WTC11 (cell line): Measurements from ENCODE around the gene UBAC2. TPM values are rescaled to one million over a fixed set of nuclear protein-coding genes. Genes with fewer than 3 reads are reported as not detected.

Experiments used
- ATAC-seq: fragments of 200-7000 bp; cut with Tn5 transposase; 2 replicates; pipeline ENCODE4 v1.10.0; 2021; ENCODE audit warnings: mild to moderate bottlenecking, moderate library complexity
- CTCF ChIA-PET: fragments of 300-600 bp; sonication (Branson Sonifier 250); formaldehyde crosslinking; loops from one replicate; lab custom pipeline; 2021; ENCODE audit warnings: antibody characterized with exemption; lab: Charles Lee
- POLR2A ChIA-PET: fragments of 350-600 bp; sonication (Branson Sonifier 250); formaldehyde crosslinking; loops from one replicate; lab custom pipeline; 2021; ENCODE audit warnings: antibody characterized with exemption; lab: Charles Lee
- DNase-seq: peaks from one replicate; pipeline ENCODE4 v3.0.0; 2021; ENCODE audit warnings: low spot score
- H3K27ac Mint-ChIP-seq: 2 replicates; pipeline ENCODE4 v1.8.0; 2021; ENCODE audit warnings: mixed read lengths
- H3K27me3 Mint-ChIP-seq: 2 replicates; pipeline ENCODE4 v1.8.0; 2021; ENCODE audit warnings: low read depth, mild to moderate bottlenecking, moderate library complexity, mixed read lengths
- H3K36me3 Mint-ChIP-seq: 2 replicates; pipeline ENCODE4 v1.8.0; 2021; ENCODE audit warnings: mixed read lengths
- H3K4me1 Mint-ChIP-seq: 2 replicates; pipeline ENCODE4 v1.8.0; 2022; ENCODE audit warnings: mixed read lengths
- H3K4me3 Mint-ChIP-seq: 2 replicates; pipeline ENCODE4 v1.8.0; 2021; ENCODE audit warnings: mild to moderate bottlenecking, moderate library complexity, mixed read lengths
- H3K9me3 Mint-ChIP-seq: 2 replicates; pipeline ENCODE4 v1.8.0; 2021; ENCODE audit warnings: mixed read lengths
- CBFB ChIP-seq: sonication (generic); formaldehyde crosslinking; IDR thresholded peaks from 2 replicates; pipeline ENCODE4 v1.8.1; 2022; ENCODE audit warnings: mild to moderate bottlenecking, low read depth, missing genetic modification reagents
- E2F1 ChIP-seq: sonication (generic); formaldehyde crosslinking; IDR thresholded peaks from 2 replicates; pipeline ENCODE4 v1.8.0; 2022; ENCODE audit warnings: mild to moderate bottlenecking, missing genetic modification reagents
- FOXP1 ChIP-seq: sonication (generic); formaldehyde crosslinking; IDR thresholded peaks from 2 replicates; pipeline ENCODE4 v1.8.0; 2022; ENCODE audit warnings: missing genetic modification reagents, mild to moderate bottlenecking, moderate library complexity, borderline replicate concordance
- GRHL2 ChIP-seq: fragments of 250-450 bp; sonication (Bioruptor Pico); IDR thresholded peaks from 2 replicates; pipeline ENCODE4 v1.8.0; 2022; ENCODE audit warnings: mild to moderate bottlenecking, moderate library complexity; ENCODE audit not compliant: insufficient replicate concordance, severe bottlenecking
- HMGA2 ChIP-seq: fragments of 250-450 bp; sonication (Bioruptor Pico); IDR thresholded peaks from 2 replicates; pipeline ENCODE4 v1.4.0; 2021; ENCODE audit warnings: mild to moderate bottlenecking, moderate library complexity
- HMGXB4 ChIP-seq: sonication (generic); formaldehyde crosslinking; IDR thresholded peaks from 2 replicates; pipeline ENCODE4 v1.8.1; 2023; ENCODE audit warnings: mild to moderate bottlenecking, moderate library complexity, missing genetic modification reagents
- KAT7 ChIP-seq: sonication (generic); formaldehyde crosslinking; IDR thresholded peaks from 2 replicates; pipeline ENCODE4 v1.8.1; 2023; ENCODE audit warnings: missing genetic modification reagents, mild to moderate bottlenecking, borderline replicate concordance
- NR1H2 ChIP-seq: sonication (generic); formaldehyde crosslinking; IDR thresholded peaks from 2 replicates; pipeline ENCODE4 v1.9.0; 2021; ENCODE audit warnings: mild to moderate bottlenecking, moderate library complexity, missing genetic modification reagents
- OVOL2 ChIP-seq: fragments of 250-450 bp; sonication (Bioruptor Pico); IDR thresholded peaks from 2 replicates; pipeline ENCODE4 v1.9.0; 2021; ENCODE audit warnings: mild to moderate bottlenecking, borderline replicate concordance
- PRRX2 ChIP-seq: fragments of 250-450 bp; sonication (Bioruptor Pico); IDR thresholded peaks from 2 replicates; pipeline ENCODE4 v1.8.0; 2021; ENCODE audit warnings: mild to moderate bottlenecking
- ZBTB43 ChIP-seq: sonication (generic); formaldehyde crosslinking; IDR thresholded peaks from 2 replicates; pipeline ENCODE4 v1.8.1; 2023; ENCODE audit warnings: mild to moderate bottlenecking, missing genetic modification reagents
- ZNF219 ChIP-seq: sonication (generic); formaldehyde crosslinking; IDR thresholded peaks from 2 replicates; pipeline ENCODE4 v1.8.0; 2023; ENCODE audit warnings: missing genetic modification reagents, mild to moderate bottlenecking, borderline replicate concordance
- ZNF232 ChIP-seq: sonication (generic); formaldehyde crosslinking; IDR thresholded peaks from 2 replicates; pipeline ENCODE4 v1.8.0; 2022; ENCODE audit warnings: mild to moderate bottlenecking, missing genetic modification reagents
- ZNF281 ChIP-seq: sonication (generic); formaldehyde crosslinking; IDR thresholded peaks from 2 replicates; pipeline ENCODE4 v1.8.0; 2023; ENCODE audit warnings: mild to moderate bottlenecking, missing genetic modification reagents
- ZNF512 ChIP-seq: sonication (generic); formaldehyde crosslinking; IDR thresholded peaks from 2 replicates; pipeline ENCODE4 v1.8.1; 2022; ENCODE audit warnings: missing genetic modification reagents, borderline replicate concordance
- total RNA-seq: library from RNA; stranded (reverse); gene quantifications from 3 replicates; pipeline ENCODE4 v1.2.3, GENCODE V29; 2021
- TF ChIP-seq, protein P1 (sequence below): fragments of 250-450 bp; sonication (Bioruptor Pico); IDR thresholded peaks from 2 replicates; pipeline ENCODE4 v1.9.0; 2021; ENCODE audit warnings: mild to moderate bottlenecking

Gene UBAC2
- total RNA-seq, 1 experiment from 2014 or later = 64.7 TPM

- H3K9me3 Mint-ChIP-seq = no peaks in the 10 kb centered on the region
- ChIA-PET POLR2A (no interaction called here), CTCF (no interaction called here)
- ATAC-seq (no peak), DNase-seq (no peak)
- H3K27ac Mint-ChIP-seq = no peak overlapping the region
- peaks cover 16% of the 10 kb centered on the region; the same call in 1 of the 2 replicates for H3K36me3 Mint-ChIP-seq
- H3K4me1 Mint-ChIP-seq = no peaks in the 10 kb centered on the region
- TF ChIP-seq GRHL2 (CRISPR knock-in tag) (no peak), HMGA2 (CRISPR knock-in tag) (no peak), HMGXB4 (CRISPR knock-in tag) (no peak), NR1H2 (no peak), OVOL2 (CRISPR knock-in tag) (no peak), ZNF232 (CRISPR knock-in tag) (no peak), E2F1 (CRISPR knock-in tag) (no peak), ZNF281 (CRISPR knock-in tag) (no peak), ZNF219 (CRISPR knock-in tag) (no peak)
- TF ChIP-seq, protein P1, sequence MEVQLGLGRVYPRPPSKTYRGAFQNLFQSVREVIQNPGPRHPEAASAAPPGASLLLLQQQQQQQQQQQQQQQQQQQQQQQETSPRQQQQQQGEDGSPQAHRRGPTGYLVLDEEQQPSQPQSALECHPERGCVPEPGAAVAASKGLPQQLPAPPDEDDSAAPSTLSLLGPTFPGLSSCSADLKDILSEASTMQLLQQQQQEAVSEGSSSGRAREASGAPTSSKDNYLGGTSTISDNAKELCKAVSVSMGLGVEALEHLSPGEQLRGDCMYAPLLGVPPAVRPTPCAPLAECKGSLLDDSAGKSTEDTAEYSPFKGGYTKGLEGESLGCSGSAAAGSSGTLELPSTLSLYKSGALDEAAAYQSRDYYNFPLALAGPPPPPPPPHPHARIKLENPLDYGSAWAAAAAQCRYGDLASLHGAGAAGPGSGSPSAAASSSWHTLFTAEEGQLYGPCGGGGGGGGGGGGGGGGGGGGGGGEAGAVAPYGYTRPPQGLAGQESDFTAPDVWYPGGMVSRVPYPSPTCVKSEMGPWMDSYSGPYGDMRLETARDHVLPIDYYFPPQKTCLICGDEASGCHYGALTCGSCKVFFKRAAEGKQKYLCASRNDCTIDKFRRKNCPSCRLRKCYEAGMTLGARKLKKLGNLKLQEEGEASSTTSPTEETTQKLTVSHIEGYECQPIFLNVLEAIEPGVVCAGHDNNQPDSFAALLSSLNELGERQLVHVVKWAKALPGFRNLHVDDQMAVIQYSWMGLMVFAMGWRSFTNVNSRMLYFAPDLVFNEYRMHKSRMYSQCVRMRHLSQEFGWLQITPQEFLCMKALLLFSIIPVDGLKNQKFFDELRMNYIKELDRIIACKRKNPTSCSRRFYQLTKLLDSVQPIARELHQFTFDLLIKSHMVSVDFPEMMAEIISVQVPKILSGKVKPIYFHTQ (CRISPR knock-in tag) = no peak
- H3K27me3 Mint-ChIP-seq = no peaks in the 10 kb centered on the region
- H3K4me3 Mint-ChIP-seq = no peak overlapping the region
Measured at GRCh38 chr13:99320693-99321481, 120.2 kb downstream of the UBAC2 start.

GRCh38 chr13:99321709-99322108 is 121.1 kb downstream of the UBAC2 start:
- DNase-seq = no peak
- H3K27me3 Mint-ChIP-seq = no peaks in the 10 kb centered on the region
- TF ChIP-seq CBFB (CRISPR knock-in tag) (no peak), PRRX2 (no peak), KAT7 (no peak), ZBTB43 (no peak), ZNF281 (CRISPR knock-in tag) (no peak), ZNF512 (CRISPR knock-in tag) (no peak), FOXP1 (CRISPR knock-in tag) (no peak)

More at GRCh38 chr13:99321709-99322108, 121.1 kb downstream of the UBAC2 start:
- Mint-ChIP-seq H3K27ac (no peak overlapping the region), H3K4me3 (no peak overlapping the region), H3K9me3 (no peaks in the 10 kb centered on the region), H3K4me1 (no peaks in the 10 kb centered on the region), H3K36me3 (peaks cover 11% of the 10 kb centered on the region; the same call in 1 of the 2 replicates)
- ChIA-PET CTCF (no interaction called here), POLR2A (no interaction called here)
- ATAC-seq = no peak
